Natural killer cell (primary cell): ENCODE data around the gene COL25A1. TPM values are rescaled to one million over a fixed set of nuclear protein-coding genes. Genes with fewer than 3 reads are reported as not detected.

ENCODE experiments used
- ATAC-seq, 3 donors: fragments of 150-1000 bp in 2 of 3; fragments of 200-7000 bp in 1 of 3; cut with Tn5 transposase; 1 replicate in 1 of 3; 2 replicates in 2 of 3; pipeline ENCODE4 v1.10.0; 2021; ENCODE audit warnings: mild to moderate bottlenecking in 2 of 3, moderate library complexity in 2 of 3
- DNase-seq, 2 donors: peaks; one replicate each; pipeline versions ENCODE4 v3.0.0 to v3.0.0-alpha.2; 2013 to 2021; ENCODE audit warnings: mixed read lengths in 1 of 2
- H3K27ac ChIP-seq: one replicate; pipeline ENCODE4 v1.5.1; 2013; ENCODE audit warnings: mild to moderate bottlenecking, low read length
- H3K27me3 ChIP-seq: one replicate; pipeline ENCODE4 v1.6.1; 2013; ENCODE audit warnings: low read length; ENCODE audit not compliant: control insufficient read depth, insufficient read depth
- H3K36me3 ChIP-seq: one replicate; pipeline ENCODE4 v1.6.1; 2013; ENCODE audit warnings: low read length; ENCODE audit not compliant: control insufficient read depth, insufficient read depth
- H3K4me1 ChIP-seq: one replicate; pipeline ENCODE4 v1.6.1; 2013; ENCODE audit warnings: low read length; ENCODE audit not compliant: control insufficient read depth, insufficient read depth
- H3K4me3 ChIP-seq: one replicate; pipeline ENCODE4 v1.5.1; 2013; ENCODE audit warnings: low read length
- H3K9me3 ChIP-seq: one replicate; pipeline ENCODE4 v1.6.1; 2013; ENCODE audit warnings: low read length; ENCODE audit not compliant: control insufficient read depth, insufficient read depth
- H3K27ac Mint-ChIP-seq, 2 donors: one replicate each; pipeline ENCODE4 v1.8.0; 2022; ENCODE audit warnings: mild to moderate bottlenecking in 2 of 2, mixed read lengths in 2 of 2, moderate library complexity in 1 of 2
- H3K27me3 Mint-ChIP-seq, 2 donors: one replicate each; pipeline ENCODE4 v1.8.0; 2022; ENCODE audit warnings: low read depth in 2 of 2, mixed read lengths in 2 of 2
- H3K36me3 Mint-ChIP-seq: one replicate; pipeline ENCODE4 v1.8.0; 2022; ENCODE audit warnings: mixed read lengths
- H3K4me1 Mint-ChIP-seq, 2 donors: one replicate each; pipeline ENCODE4 v1.8.0; 2022; ENCODE audit warnings: mixed read lengths in 2 of 2
- H3K4me3 Mint-ChIP-seq: one replicate; pipeline ENCODE4 v1.8.0; 2022; ENCODE audit warnings: mild to moderate bottlenecking, moderate library complexity, mixed read lengths
- H3K9me3 Mint-ChIP-seq, 2 donors: one replicate each; pipeline ENCODE4 v1.8.0; 2022; ENCODE audit warnings: mixed read lengths in 2 of 2
- CTCF ChIP-seq: fragments of 200-600 bp; IDR thresholded peaks from one replicate; pipeline ENCODE4 v1.8.0; 2022; ENCODE audit warnings: antibody characterized with exemption
- WGBS: methylation state at CpG from one replicate; pipeline ENCODE4 v1.1.7; 2013; ENCODE audit warnings: missing lambda C conversion rate; ENCODE audit not compliant: insufficient coverage; 5-methylcytosine and 5-hydroxymethylcytosine counted together
- intact Hi-C: fragments of 100-400 bp; cut with micrococcal nuclease; formaldehyde crosslinking; loops from one replicate; pipeline ENCODE4 v1.14.2; 2022
- total RNA-seq, 4 donors: library from RNA; stranded (reverse); fragments of 120-200 nt in 1 of 4; gene quantifications; one replicate each; pipeline versions ENCODE4 v1.2.3 to v1.2.4, GENCODE V29; 2013 to 2022

The COL25A1 gene
- total RNA-seq, 3 donors from 2014 or later (not counting 1 experiment from before 2014, with no cell fraction given): 0.08 TPM; not detected in 2

GRCh38 chr4:109182696-109183095 lies 119.8 kb downstream of the COL25A1 start:
- H3K27me3 Mint-ChIP-seq: peaks cover 6 to 9% of the 10 kb centered on the region in 2 donors
- 90% methylated on average over 1 of the region's 3 CpGs for WGBS
- Histone ChIP-seq H3K4me3 (no peak overlapping the region), H3K4me1 (no peaks in the 10 kb centered on the region), H3K9me3 (peaks cover 2% of the 10 kb centered on the region), H3K36me3 (no peaks in the 10 kb centered on the region), H3K27ac (no peak overlapping the region), H3K27me3 (no peaks in the 10 kb centered on the region)
- H3K27ac Mint-ChIP-seq: no peak overlapping the region
- no peak for TF ChIP-seq CTCF
- no peak for DNase-seq
- intact Hi-C loops: no loop called here
- no peaks in the 10 kb centered on the region for H3K36me3 Mint-ChIP-seq
- no peaks in the 10 kb centered on the region for H3K4me1 Mint-ChIP-seq
- ATAC-seq: no peak
- H3K4me3 Mint-ChIP-seq: no peak overlapping the region
- H3K9me3 Mint-ChIP-seq: peaks cover 2 to 5% of the 10 kb centered on the region in 2 donors

GRCh38 chr4:109179061-109179460 lies 123.4 kb downstream of the COL25A1 start:
- H3K4me3 Mint-ChIP-seq: no peak overlapping the region
- H3K27ac Mint-ChIP-seq: no peak overlapping the region
- DNase-seq (no peak), ATAC-seq (no peak)
- Histone ChIP-seq H3K36me3 (no peaks in the 10 kb centered on the region), H3K4me3 (no peak overlapping the region), H3K9me3 (no peaks in the 10 kb centered on the region), H3K27ac (no peak overlapping the region), H3K4me1 (no peaks in the 10 kb centered on the region), H3K27me3 (no peaks in the 10 kb centered on the region)
- TF ChIP-seq CTCF: no peak
- H3K4me1 Mint-ChIP-seq: no peaks in the 10 kb centered on the region
- intact Hi-C loops: no loop called here
- H3K36me3 Mint-ChIP-seq: no peaks in the 10 kb centered on the region
- H3K9me3 Mint-ChIP-seq: no peaks in the 10 kb centered on the region
- 98% methylated on average over 2 of the region's 3 CpGs for WGBS
- H3K27me3 Mint-ChIP-seq: peaks cover 5 to 10% of the 10 kb centered on the region in 2 donors

GRCh38 chr4:109177096-109177810 lies 125.2 kb downstream of the COL25A1 start:
- no peaks in the 10 kb centered on the region for H3K27me3 ChIP-seq
- no peak for TF ChIP-seq CTCF
- H3K4me3 Mint-ChIP-seq: no peak overlapping the region
- no peaks in the 10 kb centered on the region for H3K36me3 ChIP-seq
- no peaks in the 10 kb centered on the region for H3K4me1 ChIP-seq
- H3K27ac Mint-ChIP-seq: no peak overlapping the region
- H3K4me3 ChIP-seq: no peak overlapping the region
- H3K9me3 ChIP-seq: no peaks in the 10 kb centered on the region
- 92% methylated on average over 4 of the region's 6 CpGs for WGBS
- H3K27ac ChIP-seq: no peak overlapping the region
- intact Hi-C loops: no loop called here
- ATAC-seq: no peak
- no peaks in the 10 kb centered on the region for H3K36me3 Mint-ChIP-seq
- no peaks in the 10 kb centered on the region for H3K4me1 Mint-ChIP-seq
- no peak for DNase-seq
- H3K27me3 Mint-ChIP-seq: peaks cover 0 to 9% of the 10 kb centered on the region in 2 donors
- no peaks in the 10 kb centered on the region for H3K9me3 Mint-ChIP-seq
